Putamen (tissue), 1 donor: Measurements from ENCODE around the gene USP6.
A peak's percentile ranks its signal among the peaks of the same experiment; 100 is the strongest.
"Not testable (repeated sequence)": the region's sequence is repeated elsewhere in the genome, so short reads cannot be mapped to it uniquely, and the experiment has no call there.

Experiments
- DNase-seq: peaks from one replicate; pipeline ENCODE4 v3.0.0-alpha.2; 2016; ENCODE audit warnings: low spot score

The USP6 gene

GRCh38 chr17:5122056-5122455, 6.2 kb downstream of the USP6 start:
- DNase-seq, result not testable (repeated sequence)

GRCh38 chr17:5122586-5123342, 6.9 kb downstream of the USP6 start:
- no peak for DNase-seq

GRCh38 chr17:5123343-5124124, 7.7 kb downstream of the USP6 start:
- no peak for DNase-seq

GRCh38 chr17:5124125-5124760, 8.4 kb downstream of the USP6 start:
- DNase-seq, result not testable (repeated sequence)

- not testable (repeated sequence) for DNase-seq
These were observed 9.1 kb downstream of the USP6 start for GRCh38 chr17:5124896-5125295.

GRCh38 chr17:5126719-5127488, 11.1 kb downstream of the USP6 start:
- DNase-seq, result no peak

GRCh38 chr17:5127910-5128309, 12.1 kb downstream of the USP6 start:
- no peak for DNase-seq

GRCh38 chr17:5128387-5128786, 12.6 kb downstream of the USP6 start:
- DNase-seq, result not testable (repeated sequence)

- DNase-seq, result no peak
These were observed 13.2 kb downstream of the USP6 start for GRCh38 chr17:5128905-5129535.

GRCh38 chr17:5129770-5130169, 13.9 kb downstream of the USP6 start:
- not testable (repeated sequence) for DNase-seq

GRCh38 chr17:5130261-5130660, 14.4 kb downstream of the USP6 start:
- DNase-seq, result not testable (repeated sequence)

GRCh38 chr17:5130687-5131086, 14.9 kb downstream of the USP6 start:
- DNase-seq, result not testable (repeated sequence)

- DNase-seq, result no peak
These were observed 15.4 kb downstream of the USP6 start for GRCh38 chr17:5131146-5131715.

GRCh38 chr17:5131799-5132502, 16.1 kb downstream of the USP6 start:
- not testable (repeated sequence) for DNase-seq

GRCh38 chr17:5132503-5133225, 16.8 kb downstream of the USP6 start:
- not testable (repeated sequence) for DNase-seq

- DNase-seq, result no peak
These were observed 17.5 kb downstream of the USP6 start for GRCh38 chr17:5133311-5133710.

GRCh38 chr17:5133961-5134360, 18.1 kb downstream of the USP6 start:
- DNase-seq, result not testable (repeated sequence)

GRCh38 chr17:5134571-5134970, 18.7 kb downstream of the USP6 start:
- DNase-seq, result not testable (repeated sequence)

- peak; percentile 41 for DNase-seq
These were observed 19.4 kb downstream of the USP6 start for GRCh38 chr17:5135131-5135712.
